ENCODE data around the gene KCNQ1.

KCNQ1 gene

GRCh38 chr11:2584812-2585565 is 140.2 kb downstream of the KCNQ1 start:
- TF ChIP-seq CSDC2 (CRISPR knock-in tag; IDR thresholded peaks at IDR 0.05): no peak
- TF ChIP-seq, protein P1, sequence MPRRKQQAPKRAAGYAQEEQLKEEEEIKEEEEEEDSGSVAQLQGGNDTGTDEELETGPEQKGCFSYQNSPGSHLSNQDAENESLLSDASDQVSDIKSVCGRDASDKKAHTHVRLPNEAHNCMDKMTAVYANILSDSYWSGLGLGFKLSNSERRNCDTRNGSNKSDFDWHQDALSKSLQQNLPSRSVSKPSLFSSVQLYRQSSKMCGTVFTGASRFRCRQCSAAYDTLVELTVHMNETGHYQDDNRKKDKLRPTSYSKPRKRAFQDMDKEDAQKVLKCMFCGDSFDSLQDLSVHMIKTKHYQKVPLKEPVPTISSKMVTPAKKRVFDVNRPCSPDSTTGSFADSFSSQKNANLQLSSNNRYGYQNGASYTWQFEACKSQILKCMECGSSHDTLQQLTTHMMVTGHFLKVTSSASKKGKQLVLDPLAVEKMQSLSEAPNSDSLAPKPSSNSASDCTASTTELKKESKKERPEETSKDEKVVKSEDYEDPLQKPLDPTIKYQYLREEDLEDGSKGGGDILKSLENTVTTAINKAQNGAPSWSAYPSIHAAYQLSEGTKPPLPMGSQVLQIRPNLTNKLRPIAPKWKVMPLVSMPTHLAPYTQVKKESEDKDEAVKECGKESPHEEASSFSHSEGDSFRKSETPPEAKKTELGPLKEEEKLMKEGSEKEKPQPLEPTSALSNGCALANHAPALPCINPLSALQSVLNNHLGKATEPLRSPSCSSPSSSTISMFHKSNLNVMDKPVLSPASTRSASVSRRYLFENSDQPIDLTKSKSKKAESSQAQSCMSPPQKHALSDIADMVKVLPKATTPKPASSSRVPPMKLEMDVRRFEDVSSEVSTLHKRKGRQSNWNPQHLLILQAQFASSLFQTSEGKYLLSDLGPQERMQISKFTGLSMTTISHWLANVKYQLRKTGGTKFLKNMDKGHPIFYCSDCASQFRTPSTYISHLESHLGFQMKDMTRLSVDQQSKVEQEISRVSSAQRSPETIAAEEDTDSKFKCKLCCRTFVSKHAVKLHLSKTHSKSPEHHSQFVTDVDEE (CRISPR knock-in tag; IDR thresholded peaks at IDR 0.05): no peak
- TF ChIP-seq RARB (CRISPR knock-in tag; IDR thresholded peaks at IDR 0.05): no peak
- TF ChIP-seq SNAI2 (CRISPR knock-in tag; IDR thresholded peaks at IDR 0.05): no peak
- TF ChIP-seq ISL1 (CRISPR knock-in tag; IDR thresholded peaks at IDR 0.05): no peak
- TF ChIP-seq, protein P2, sequence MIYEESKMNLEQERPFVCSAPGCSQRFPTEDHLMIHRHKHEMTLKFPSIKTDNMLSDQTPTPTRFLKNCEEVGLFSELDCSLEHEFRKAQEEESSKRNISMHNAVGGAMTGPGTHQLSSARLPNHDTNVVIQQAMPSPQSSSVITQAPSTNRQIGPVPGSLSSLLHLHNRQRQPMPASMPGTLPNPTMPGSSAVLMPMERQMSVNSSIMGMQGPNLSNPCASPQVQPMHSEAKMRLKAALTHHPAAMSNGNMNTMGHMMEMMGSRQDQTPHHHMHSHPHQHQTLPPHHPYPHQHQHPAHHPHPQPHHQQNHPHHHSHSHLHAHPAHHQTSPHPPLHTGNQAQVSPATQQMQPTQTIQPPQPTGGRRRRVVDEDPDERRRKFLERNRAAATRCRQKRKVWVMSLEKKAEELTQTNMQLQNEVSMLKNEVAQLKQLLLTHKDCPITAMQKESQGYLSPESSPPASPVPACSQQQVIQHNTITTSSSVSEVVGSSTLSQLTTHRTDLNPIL (CRISPR knock-in tag; IDR thresholded peaks at IDR 0.05; ENCODE audit: low read depth): no peak
- no peak for TF ChIP-seq GLIS3 (CRISPR knock-in tag; IDR thresholded peaks at IDR 0.05)
- TF ChIP-seq OSR1 (CRISPR knock-in tag; IDR thresholded peaks at IDR 0.05): no peak
- no peak for TF ChIP-seq TCF4 (CRISPR knock-in tag; IDR thresholded peaks at IDR 0.05; ENCODE audit: borderline replicate concordance)
- TF ChIP-seq ARNTL (CRISPR knock-in tag; IDR thresholded peaks at IDR 0.05; ENCODE audit: borderline replicate concordance, low read depth): no peak
- no peak for TF ChIP-seq ESRRG (CRISPR knock-in tag; IDR thresholded peaks at IDR 0.05)
- TF ChIP-seq ZFP30 (CRISPR knock-in tag; IDR thresholded peaks at IDR 0.05): no peak
- ATAC-seq: no peak

- no peak for ATAC-seq
- no peak for TF ChIP-seq ZFP30 (CRISPR knock-in tag; IDR thresholded peaks at IDR 0.05)
- no peak for TF ChIP-seq ZFP3 (CRISPR knock-in tag; IDR thresholded peaks at IDR 0.05)
These were observed 140.8 kb downstream of the KCNQ1 start for GRCh38 chr11:2585566-2586086.

GRCh38 chr11:2586087-2586792 is 141.4 kb downstream of the KCNQ1 start:
- TF ChIP-seq ESRRG (CRISPR knock-in tag; IDR thresholded peaks at IDR 0.05) (no peak), ISL1 (CRISPR knock-in tag; IDR thresholded peaks at IDR 0.05) (no peak), ZFP3 (CRISPR knock-in tag; IDR thresholded peaks at IDR 0.05) (no peak), ZNF565 (CRISPR knock-in tag; conservative IDR thresholded peaks at IDR 0.05; ENCODE audit: low read depth) (no peak)
- TF ChIP-seq, protein P3, sequence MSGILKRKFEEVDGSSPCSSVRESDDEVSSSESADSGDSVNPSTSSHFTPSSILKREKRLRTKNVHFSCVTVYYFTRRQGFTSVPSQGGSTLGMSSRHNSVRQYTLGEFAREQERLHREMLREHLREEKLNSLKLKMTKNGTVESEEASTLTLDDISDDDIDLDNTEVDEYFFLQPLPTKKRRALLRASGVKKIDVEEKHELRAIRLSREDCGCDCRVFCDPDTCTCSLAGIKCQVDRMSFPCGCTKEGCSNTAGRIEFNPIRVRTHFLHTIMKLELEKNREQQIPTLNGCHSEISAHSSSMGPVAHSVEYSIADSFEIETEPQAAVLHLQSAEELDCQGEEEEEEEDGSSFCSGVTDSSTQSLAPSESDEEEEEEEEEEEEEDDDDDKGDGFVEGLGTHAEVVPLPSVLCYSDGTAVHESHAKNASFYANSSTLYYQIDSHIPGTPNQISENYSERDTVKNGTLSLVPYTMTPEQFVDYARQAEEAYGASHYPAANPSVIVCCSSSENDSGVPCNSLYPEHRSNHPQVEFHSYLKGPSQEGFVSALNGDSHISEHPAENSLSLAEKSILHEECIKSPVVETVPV (CRISPR knock-in tag; IDR thresholded peaks at IDR 0.05): no peak
- TF ChIP-seq, protein P1 (CRISPR knock-in tag; IDR thresholded peaks at IDR 0.05): no peak
- no peak for ATAC-seq

GRCh38 chr11:2586793-2587131 is 142.0 kb downstream of the KCNQ1 start:
- TF ChIP-seq, protein P4, sequence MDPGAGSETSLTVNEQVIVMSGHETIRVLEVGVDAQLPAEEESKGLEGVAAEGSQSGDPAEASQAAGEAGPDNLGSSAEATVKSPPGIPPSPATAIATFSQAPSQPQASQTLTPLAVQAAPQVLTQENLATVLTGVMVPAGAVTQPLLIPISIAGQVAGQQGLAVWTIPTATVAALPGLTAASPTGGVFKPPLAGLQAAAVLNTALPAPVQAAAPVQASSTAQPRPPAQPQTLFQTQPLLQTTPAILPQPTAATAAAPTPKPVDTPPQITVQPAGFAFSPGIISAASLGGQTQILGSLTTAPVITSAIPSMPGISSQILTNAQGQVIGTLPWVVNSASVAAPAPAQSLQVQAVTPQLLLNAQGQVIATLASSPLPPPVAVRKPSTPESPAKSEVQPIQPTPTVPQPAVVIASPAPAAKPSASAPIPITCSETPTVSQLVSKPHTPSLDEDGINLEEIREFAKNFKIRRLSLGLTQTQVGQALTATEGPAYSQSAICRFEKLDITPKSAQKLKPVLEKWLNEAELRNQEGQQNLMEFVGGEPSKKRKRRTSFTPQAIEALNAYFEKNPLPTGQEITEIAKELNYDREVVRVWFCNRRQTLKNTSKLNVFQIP (CRISPR knock-in tag; IDR thresholded peaks at IDR 0.05; ENCODE audit: borderline replicate concordance, low read depth): no peak
- TF ChIP-seq OSR1 (CRISPR knock-in tag; IDR thresholded peaks at IDR 0.05) (no peak), GLIS3 (CRISPR knock-in tag; IDR thresholded peaks at IDR 0.05) (no peak), RARB (CRISPR knock-in tag; IDR thresholded peaks at IDR 0.05) (no peak), ZNF8 (CRISPR knock-in tag; IDR thresholded peaks at IDR 0.05) (no peak)
- TF ChIP-seq, protein P2 (CRISPR knock-in tag; IDR thresholded peaks at IDR 0.05; ENCODE audit: low read depth): no peak
- TF ChIP-seq, protein P5, sequence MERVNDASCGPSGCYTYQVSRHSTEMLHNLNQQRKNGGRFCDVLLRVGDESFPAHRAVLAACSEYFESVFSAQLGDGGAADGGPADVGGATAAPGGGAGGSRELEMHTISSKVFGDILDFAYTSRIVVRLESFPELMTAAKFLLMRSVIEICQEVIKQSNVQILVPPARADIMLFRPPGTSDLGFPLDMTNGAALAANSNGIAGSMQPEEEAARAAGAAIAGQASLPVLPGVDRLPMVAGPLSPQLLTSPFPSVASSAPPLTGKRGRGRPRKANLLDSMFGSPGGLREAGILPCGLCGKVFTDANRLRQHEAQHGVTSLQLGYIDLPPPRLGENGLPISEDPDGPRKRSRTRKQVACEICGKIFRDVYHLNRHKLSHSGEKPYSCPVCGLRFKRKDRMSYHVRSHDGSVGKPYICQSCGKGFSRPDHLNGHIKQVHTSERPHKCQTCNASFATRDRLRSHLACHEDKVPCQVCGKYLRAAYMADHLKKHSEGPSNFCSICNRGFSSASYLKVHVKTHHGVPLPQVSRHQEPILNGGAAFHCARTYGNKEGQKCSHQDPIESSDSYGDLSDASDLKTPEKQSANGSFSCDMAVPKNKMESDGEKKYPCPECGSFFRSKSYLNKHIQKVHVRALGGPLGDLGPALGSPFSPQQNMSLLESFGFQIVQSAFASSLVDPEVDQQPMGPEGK (CRISPR knock-in tag; IDR thresholded peaks at IDR 0.05; ENCODE audit: borderline replicate concordance): no peak
- no peak for ATAC-seq

Measured in SK-N-SH treated with all-trans-retinoic acid at 6 μM for 48 hours (cell line).